NCI-H146 treated with DMSO at 0.1 percent for 48 hours (cell line): ENCODE data around the gene DLGAP5.

ENCODE experiments used
- DNase-seq: peaks from one replicate; lab custom pipeline; 2025; ENCODE audit not compliant: unreplicated experiment; lab: John Stamatoyannopoulos, UW

DLGAP5 gene

DNA sequence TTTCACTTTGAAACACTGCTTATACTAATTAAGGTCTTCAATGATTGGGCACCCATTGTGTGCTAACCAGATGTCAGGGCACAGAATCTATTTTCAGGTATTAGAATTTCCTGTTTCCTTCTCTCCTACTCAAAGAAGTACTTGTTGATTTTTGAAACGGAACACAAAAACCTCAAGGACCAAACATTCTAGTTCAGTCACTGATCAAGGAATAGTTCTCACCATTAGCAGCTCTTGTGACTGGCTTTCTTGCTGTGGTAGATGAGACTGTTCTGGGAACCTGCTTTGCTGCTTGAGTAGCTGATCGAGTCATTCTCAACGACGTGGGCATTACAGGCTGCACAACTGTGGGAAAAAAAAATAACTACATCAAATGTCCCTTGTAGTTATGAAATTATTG, 11.0 kb downstream of the DLGAP5 start:
- no peak for DNase-seq

DNA sequence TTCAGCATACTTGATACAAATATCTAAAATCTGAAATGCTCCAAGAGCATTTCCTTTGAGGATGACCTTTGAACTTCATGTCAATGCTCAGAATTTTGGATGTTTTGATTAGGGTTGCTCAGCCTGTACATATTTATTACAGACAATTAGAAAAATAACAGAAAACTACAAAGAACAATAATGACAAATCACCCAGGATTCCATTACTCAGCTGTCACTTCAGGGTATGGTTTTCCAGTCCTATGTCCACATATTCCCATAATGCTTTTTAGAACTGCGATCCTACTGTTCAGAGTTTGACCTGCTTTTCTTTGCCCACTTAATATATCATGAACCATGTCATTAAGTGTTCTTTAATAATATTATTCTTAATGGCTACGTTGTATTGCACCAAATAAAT, 11.4 kb downstream of the DLGAP5 start:
- DNase-seq, result no peak

DNA sequence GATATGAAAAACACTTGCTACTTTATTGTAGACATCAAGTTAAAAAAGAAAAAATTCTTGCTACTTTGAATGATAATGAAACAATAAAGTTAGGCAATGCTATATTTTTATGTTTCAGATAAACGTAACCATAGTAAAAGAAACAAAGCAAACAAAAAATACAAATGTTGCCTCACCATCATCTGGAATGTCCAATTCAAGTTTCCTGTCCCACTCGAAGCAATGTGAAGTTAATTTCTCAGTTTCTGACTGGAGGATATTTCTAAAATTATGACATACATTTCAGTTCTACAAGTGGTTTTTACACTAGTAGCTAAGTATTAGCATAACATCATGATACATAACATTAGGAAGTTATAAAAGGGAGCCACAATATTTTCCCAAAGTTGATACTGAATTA, 20.9 kb downstream of the DLGAP5 start:
- no peak for DNase-seq

DNA sequence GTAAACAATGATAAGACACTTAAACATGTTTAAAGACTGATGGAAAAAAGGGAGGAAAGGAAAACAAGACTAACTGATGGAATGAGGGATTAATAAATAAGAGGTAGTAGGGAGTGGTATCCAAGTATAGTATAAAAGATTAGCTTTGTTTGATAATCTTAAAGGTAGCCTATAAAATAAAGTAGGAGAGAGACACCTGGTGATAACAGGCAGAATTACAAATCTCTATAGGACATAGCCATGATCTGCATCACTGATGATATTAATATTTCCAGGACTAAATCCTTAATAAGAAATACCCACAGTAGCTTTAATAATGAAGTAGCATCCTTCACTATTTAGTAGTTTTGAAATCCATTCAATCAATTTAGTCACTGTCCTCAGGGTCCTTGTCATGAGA, 30.4 kb downstream of the DLGAP5 start:
- DNase-seq, result no peak

DNA sequence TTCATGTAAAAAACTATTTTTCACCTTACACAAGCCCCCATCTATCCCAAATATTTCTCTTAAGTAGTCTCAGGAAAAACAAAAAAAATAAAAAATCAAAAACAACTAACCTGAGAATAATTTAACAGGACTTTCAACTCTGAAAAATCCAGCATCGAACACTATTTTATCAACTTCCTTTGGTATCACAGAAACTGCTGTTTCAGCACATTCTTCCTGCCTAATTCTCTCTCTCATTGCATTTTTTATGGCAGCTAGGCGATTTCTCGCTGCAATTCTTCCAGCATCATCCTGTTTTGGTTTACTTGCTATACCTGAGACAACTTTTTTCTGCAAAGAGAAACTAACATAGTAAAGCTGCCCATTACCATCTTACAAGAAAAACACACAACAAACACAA, 33.0 kb downstream of the DLGAP5 start:
- DNase-seq, result no peak

DNA sequence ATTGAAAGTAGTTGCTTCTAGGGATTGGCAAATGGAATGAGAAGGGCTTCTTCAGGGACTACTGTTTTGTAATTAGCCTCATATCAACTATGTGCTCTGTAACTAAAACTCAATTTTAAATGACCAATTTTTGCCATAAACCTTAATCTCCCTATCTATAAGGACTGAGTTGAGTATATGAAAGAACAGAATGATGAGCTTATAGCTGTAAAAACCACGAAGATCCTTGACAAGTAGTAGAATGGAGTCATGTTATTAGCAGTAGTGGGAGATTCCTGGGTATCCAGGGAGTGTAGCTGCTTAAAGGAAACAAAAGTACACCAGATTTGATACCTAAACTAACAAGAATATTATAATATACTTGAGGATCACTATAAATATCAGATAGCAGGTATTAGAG, 34.3 kb downstream of the DLGAP5 start:
- DNase-seq, result no peak

DNA sequence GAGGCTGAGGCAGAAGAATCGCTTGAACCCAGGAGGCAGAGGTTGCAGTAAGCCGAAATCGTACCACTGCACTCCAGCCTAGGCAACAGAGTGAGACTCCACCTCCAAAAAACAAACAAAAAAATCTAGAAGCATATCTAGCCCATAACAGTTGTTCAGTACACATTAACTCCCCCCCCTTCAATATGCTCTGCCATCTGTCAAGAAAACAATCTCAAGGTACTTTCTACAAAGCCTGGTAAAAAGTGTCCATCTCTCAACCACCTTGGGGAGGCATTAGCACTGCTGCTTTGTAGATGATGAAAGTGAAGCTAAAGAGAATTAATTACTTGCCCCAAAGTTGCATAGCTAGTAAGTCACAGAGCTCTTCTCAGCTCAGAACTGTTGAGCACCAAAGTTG, 37.4 kb downstream of the DLGAP5 start:
- no peak for DNase-seq

DNA sequence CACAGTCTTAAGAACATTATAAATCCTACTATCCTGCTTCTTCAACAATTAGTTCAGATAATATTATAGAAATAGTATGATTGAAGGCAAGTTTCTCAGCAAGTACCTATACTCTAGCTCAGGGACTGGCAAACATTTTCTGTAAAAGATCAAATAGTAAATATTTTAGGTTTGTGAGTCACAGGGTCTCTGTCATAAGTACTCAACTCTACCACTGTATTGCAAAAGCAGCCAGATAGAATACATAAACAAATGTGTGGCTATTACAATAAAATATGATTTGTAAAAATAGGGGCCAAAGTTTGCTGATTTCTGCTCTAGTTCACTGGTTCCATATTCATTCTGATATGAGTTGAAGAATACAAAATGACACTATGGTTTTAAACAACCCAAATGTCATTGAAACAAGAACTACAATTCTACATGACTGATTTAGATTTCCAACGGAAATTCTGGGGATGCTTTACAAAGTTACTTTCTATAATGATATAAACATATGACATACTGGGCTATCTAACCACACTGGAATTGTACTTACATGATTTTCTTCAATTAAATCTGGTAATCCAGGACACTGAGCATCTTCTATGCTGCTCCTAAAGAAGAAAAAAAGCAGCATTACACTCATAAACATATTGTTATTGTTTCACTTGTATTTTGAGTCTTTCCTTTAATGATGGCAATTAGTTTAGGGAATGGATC, 39.2 kb downstream of the DLGAP5 start:
- DNase-seq, result no peak

DNA sequence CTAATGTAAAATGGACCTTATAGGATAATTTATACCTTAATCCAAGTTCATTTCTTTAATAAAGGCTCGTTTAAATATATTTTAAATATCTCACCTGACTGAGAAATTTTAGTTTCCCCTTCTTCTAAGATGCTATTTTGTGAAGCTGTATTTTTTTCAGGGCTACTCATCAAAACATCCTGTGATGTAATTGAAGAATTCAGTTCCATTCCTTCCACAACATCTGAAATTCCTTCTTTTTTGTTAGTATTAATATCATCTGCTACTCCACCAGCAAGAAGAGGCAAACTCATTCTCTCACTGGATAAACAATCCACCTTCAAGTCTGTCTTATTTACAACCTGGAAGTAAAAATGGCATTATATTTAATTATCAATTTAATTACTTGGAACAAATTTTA, 39.8 kb downstream of the DLGAP5 start:
- DNase-seq, result no peak

DNA sequence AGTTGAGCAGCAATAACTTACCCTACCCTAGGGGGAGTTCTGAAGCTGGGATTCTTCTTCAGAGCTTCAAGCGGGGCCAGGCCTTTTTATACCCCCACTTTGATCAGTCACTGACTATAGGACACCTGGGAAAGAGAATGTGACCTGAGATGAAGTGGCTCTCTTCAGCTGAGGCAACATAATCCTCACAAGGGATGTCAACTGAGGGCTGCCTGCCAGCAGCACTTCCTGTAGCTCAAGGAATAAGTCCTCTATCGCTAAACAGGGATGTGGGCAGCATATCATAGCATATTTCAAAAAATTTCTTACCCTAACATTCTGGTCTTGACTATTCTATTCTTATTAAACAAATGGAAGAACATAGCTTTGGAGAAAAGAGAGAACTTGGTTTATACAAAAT, 45.0 kb downstream of the DLGAP5 start:
- DNase-seq, result no peak

DNA sequence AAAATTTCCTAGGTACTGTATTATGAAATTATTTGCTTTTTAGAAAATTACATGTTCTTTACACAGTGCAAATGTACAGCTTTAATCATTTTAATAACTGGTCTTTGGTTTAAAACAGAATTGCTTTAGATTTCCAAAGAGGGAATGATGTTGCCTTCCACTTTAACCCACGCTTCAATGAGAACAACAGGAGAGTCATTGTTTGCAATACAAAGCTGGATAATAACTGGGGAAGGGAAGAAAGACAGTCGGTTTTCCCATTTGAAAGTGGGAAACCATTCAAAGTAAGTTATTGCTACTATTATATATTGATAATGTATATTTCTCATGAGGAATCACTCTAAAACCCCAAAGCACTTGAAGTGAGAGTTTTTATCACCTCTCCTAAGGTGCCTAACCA, 48.9 kb downstream of the DLGAP5 start:
- DNase-seq, result no peak

DNA sequence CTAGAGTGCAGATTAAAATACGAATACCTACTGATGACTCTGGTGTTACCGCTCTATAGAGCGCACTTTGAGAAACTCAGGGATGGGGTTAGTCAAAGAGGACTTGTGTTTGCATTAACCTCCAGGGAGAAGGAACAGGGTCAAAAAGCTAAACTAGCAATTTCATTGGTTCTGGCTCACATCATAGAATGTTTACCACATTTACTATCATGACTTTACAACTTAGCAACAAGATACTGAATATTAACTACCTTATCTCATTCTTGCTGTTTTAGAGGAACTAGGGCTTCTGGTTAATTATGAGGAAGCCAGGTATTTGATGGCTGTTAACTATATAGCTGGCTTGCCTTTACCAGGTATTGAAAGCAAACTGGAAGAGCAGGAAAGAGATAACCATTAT, 49.6 kb downstream of the DLGAP5 start:
- DNase-seq, result no peak

DNA sequence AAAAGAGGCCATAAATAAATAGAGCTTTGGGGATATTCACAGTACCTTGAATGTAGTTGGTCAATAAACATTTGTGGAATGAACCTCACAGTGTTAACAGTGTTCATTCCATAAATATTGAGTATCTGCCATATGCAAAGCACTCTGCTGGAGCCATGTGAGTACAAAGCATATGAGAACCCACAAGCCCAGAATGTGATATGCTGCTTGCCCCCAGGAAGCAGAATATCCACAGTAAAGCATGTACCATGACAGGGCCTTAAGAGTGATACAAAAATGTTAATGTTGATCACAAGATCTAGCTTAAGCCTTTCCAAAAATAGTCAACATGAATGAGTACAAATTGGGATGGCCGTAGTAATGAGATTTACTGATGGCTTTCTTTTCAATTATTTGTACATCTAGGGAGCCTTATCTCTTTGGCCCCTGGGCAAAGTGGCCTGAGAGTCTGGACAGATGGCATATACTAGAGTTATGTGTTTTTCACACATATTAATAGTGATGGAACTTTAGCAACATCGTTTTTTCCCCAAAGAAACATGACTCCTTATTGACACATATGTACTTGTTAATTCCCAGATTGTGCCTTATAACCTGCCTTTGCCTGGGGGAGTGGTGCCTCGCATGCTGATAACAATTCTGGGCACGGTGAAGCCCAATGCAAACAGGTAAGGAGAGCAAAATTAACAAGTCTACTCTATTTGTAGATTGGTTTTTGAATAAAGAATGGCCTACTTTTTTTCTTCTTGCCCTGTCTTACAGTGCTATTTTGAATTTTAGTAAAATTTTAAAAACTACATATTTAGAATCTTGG, 51.5 kb downstream of the DLGAP5 start:
- no peak for DNase-seq

DNA sequence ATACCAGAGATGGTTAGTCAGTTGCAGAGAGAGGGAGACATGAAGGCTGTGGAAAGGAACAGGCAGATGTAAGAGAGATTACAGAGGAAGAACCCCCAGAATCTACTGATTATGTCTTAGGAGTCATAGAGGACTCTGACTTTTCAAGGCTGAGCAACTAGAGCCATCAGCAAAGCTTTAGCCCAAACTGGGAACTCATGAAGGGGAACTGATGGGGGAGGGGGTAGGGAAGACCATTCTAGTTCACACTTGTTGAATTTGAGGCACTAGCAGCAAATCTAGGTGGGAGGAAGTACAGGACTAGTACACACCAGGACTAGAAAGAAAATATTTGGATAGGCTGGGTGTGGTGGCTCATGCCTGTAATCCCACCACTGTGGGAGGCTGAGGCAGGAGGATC, 52.2 kb downstream of the DLGAP5 start:
- no peak for DNase-seq

DNA sequence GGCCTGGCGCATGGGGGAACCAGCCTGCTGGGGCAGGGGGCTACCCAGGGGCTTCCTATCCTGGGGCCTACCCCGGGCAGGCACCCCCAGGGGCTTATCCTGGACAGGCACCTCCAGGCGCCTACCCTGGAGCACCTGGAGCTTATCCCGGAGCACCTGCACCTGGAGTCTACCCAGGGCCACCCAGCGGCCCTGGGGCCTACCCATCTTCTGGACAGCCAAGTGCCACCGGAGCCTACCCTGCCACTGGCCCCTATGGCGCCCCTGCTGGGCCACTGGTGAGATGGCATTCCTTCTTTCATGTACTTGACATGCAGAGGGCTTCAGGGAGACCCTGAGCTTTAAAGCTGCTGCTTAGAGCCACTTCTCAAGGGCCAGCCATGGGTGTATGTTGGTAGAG, 53.3 kb downstream of the DLGAP5 start:
- DNase-seq, result no peak

DNA sequence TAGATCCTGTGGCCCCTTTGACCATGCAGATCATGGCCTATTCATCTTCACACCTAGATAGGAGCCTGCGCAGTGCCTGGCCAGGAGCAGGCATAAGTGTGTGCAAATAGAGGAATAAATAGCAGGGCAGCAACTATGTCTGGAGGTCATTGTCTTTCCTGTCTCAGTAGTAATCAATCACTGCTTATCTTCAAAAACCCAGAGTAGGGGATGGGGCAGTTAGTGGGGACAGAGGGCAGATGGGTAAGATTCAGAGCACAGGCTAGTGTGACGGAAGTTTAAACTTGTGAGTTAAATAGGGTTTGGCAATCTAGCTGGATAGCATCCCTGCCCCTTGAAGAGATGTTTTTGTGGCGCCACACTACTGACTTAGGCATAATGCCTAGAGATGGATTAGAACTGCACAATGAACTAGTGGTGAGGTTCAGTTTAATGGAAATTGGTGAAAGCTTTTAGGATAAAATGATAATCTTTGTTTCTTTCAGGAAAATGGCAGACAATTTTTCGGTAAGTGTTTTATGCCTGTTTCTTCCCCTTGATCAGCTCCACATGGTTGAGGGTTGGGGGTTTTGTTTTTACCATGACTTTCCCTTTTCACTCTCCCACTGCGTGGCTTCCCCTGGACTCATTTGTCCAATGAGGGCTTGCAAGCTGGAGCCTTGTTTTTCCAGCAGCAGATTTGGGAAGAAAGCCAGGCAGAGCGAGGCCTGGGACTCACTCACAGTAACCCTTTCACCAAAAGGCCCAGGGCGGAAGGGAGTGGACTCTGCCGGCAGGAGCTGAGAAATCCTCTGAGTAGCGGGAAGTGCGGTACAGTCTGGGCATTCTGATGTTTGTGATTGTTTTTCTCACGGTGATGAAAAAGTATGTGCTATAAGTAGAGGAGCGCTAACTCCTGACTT, 54.2 kb downstream of the DLGAP5 start:
- no peak for DNase-seq

DNA sequence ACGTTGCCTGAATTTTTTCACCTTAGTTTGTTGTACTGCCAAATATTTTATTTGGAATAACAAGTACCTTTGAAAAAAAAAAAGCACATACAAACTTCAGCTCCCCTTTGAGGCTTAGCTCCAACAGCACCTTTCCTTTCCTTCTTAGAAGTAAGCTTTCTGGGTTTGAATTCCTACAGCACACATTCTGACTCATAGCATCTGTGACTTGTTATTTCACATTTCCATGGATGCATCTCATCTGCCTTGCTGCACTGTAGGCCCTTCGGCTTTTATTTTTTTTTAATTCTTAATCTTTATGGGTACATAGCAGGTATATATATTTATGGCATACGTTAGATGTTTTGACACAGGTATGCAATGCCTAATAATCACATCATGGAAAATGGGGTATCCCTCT, 55.1 kb downstream of the DLGAP5 start:
- no peak for DNase-seq

DNA sequence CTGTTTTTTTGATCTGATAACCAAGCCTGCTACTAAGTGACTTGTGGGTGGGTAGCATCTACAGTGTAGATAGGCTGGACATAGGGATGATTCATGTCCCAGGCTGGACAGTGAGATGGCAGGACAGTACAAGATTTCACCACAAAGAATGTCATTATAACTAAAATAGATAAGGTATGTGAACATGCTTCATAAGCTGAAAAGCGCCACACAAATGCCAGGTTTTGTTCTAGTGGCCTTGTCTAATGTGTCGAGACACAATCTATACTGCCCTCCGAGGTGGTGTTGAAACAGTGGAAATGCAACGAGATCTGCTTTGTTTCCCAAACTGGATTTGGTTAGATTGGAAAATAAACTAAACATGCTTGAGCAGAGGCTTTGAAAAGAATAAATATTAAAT, 58.0 kb downstream of the DLGAP5 start:
- DNase-seq, result no peak

DNA sequence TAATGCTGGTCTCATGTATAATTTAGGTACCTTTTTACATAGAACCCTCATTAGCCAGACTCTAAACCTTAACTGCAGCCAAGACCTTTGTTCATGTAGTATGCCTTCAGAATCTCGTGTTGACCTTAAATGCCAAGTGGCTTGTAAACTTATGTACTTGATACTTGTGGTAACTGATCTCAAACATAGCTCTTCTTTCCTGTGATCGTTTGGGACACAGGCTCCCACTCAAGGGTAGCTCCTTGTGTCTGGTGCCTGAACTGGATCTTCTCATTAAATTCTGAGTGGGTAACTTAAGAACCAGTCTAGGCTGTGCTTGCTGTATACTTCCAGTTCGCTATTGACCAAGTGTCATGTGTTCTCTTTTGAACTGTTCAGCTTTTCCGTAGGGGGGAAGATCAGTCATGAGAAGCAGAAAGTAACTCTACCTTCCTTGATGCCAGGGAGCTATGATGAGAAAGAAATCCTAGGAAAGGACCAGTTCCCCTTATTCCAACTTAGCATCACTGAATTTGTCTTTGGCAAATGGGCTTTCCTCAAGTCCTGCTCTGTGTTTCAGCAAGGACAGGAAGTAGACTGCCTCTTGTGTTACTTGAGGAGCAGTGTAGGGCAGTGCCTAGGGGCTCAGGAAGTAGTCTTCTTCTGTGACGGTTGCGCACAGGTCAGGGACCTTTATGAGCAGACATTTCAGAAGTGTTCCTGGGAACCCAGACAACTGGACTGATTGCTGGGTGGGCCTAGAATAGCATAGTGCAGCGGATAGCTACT, 59.8 kb downstream of the DLGAP5 start:
- no peak for DNase-seq

DNA sequence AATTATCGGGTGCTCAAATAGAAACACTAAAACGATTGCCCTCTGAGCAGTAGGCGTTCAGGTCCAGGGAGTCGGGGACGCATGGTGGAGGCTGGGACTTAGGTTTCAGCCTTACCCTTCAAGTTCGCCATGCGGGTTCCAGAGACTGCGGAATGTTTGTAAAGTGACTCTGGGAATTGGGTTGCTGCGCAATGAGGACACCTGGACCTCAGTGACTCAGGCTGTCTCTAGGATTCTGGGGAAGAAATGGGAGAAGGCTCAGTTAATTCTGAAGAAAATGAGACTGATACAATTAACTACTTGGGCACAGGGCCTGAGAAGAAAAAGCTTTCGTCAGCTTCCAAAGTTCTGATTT, 61.2 kb downstream of the DLGAP5 start:
- no peak for DNase-seq
